H9 (cell line): ENCODE measurements around the gene ESX1. TPM values are rescaled to one million over a fixed set of nuclear protein-coding genes. Genes with fewer than 3 reads are reported as not detected.

ENCODE experiments used
- DNase-seq: peaks from one replicate; pipeline ENCODE4 v3.0.0-alpha.2; 2017
- H2AFZ ChIP-seq: one replicate; pipeline ENCODE4 v1.6.1; 2013; ENCODE audit warnings: mild to moderate bottlenecking, low read length, control low read depth, moderate library complexity
- H2AK5ac ChIP-seq: 2 replicates; pipeline ENCODE4 v1.6.1; 2013; ENCODE audit warnings: low read length, control low read depth, mixed read lengths; ENCODE audit not compliant: insufficient read length
- H2BK120ac ChIP-seq: one replicate; pipeline ENCODE4 v1.6.1; 2013; ENCODE audit warnings: low read depth, mild to moderate bottlenecking, low read length, control low read depth, inconsistent platforms; ENCODE audit not compliant: poor library complexity, severe bottlenecking
- H2BK12ac ChIP-seq: 2 replicates; pipeline ENCODE4 v1.6.1; 2013; ENCODE audit warnings: low read length, control low read depth, mixed read lengths, low read depth; ENCODE audit not compliant: insufficient read length
- H2BK15ac ChIP-seq: 2 replicates; pipeline ENCODE4 v1.6.1; 2013; ENCODE audit warnings: low read depth, low read length, control low read depth
- H2BK20ac ChIP-seq: one replicate; pipeline ENCODE4 v1.6.1; 2013; ENCODE audit warnings: low read depth, mild to moderate bottlenecking, low read length, control low read depth, inconsistent platforms; ENCODE audit not compliant: poor library complexity, severe bottlenecking
- H2BK5ac ChIP-seq: 2 replicates; pipeline ENCODE4 v1.6.1; 2013; ENCODE audit warnings: low read length, control low read depth, mixed read lengths; ENCODE audit not compliant: insufficient read length
- H3K14ac ChIP-seq: 2 replicates; pipeline ENCODE4 v1.6.1; 2013; ENCODE audit warnings: low read length, control low read depth; ENCODE audit not compliant: insufficient read depth
- H3K18ac ChIP-seq: 2 replicates; pipeline ENCODE4 v1.6.1; 2013; ENCODE audit warnings: low read depth, mild to moderate bottlenecking, mixed read lengths, low read length, control low read depth; ENCODE audit not compliant: insufficient read length
- H3K23ac ChIP-seq: 2 replicates; pipeline ENCODE4 v1.6.1; 2013; ENCODE audit warnings: low read length, control low read depth, mixed read lengths, low read depth; ENCODE audit not compliant: insufficient read length
- H3K23me2 ChIP-seq: 2 replicates; pipeline ENCODE4 v1.6.1; 2013; ENCODE audit warnings: low read depth, mild to moderate bottlenecking, mixed read lengths, low read length, control low read depth; ENCODE audit not compliant: insufficient read length, poor library complexity, severe bottlenecking
- H3K27ac ChIP-seq: 2 replicates; pipeline ENCODE4 v1.5.1; 2013; ENCODE audit warnings: low read length, control low read depth, mixed read lengths, low read depth; ENCODE audit not compliant: insufficient read length
- H3K27me3 ChIP-seq: 2 replicates; pipeline ENCODE4 v1.6.1; 2013; ENCODE audit warnings: low read length, control low read depth, inconsistent platforms; ENCODE audit not compliant: insufficient read depth
- H3K4ac ChIP-seq: 2 replicates; pipeline ENCODE4 v1.6.1; 2013; ENCODE audit warnings: low read depth, mild to moderate bottlenecking, control low read depth, inconsistent platforms, low read length, moderate library complexity
- H3K4me1 ChIP-seq: 2 replicates; pipeline ENCODE4 v1.6.1; 2013; ENCODE audit warnings: low read length, control low read depth, inconsistent platforms; ENCODE audit not compliant: insufficient read depth
- H3K4me2 ChIP-seq: 2 replicates; pipeline ENCODE4 v1.6.1; 2013; ENCODE audit warnings: low read length, control low read depth, mixed read lengths; ENCODE audit not compliant: insufficient read length, insufficient read depth
- H3K56ac ChIP-seq: 2 replicates; pipeline ENCODE4 v1.6.1; 2013; ENCODE audit warnings: low read depth, mild to moderate bottlenecking, mixed read lengths, low read length, control low read depth; ENCODE audit not compliant: insufficient read length
- H3K79me1 ChIP-seq: 2 replicates; pipeline ENCODE4 v1.6.1; 2013; ENCODE audit warnings: low read depth, mild to moderate bottlenecking, moderate library complexity, low read length, control low read depth, inconsistent platforms; ENCODE audit not compliant: insufficient read depth, poor library complexity, severe bottlenecking
- H3K79me2 ChIP-seq: 2 replicates; pipeline ENCODE4 v1.6.1; 2013; ENCODE audit warnings: low read length, control low read depth, inconsistent platforms; ENCODE audit not compliant: insufficient read depth
- H3K9ac ChIP-seq: 2 replicates; pipeline ENCODE4 v1.6.1; 2013; ENCODE audit warnings: low read length, control low read depth, mixed read lengths; ENCODE audit not compliant: insufficient read length; ENCODE audit errors: extremely low read depth
- H3K9me3 ChIP-seq: one replicate; pipeline ENCODE4 v1.6.1; 2013; ENCODE audit warnings: low read depth, low read length, inconsistent platforms; ENCODE audit not compliant: control insufficient read depth
- H3T11ph ChIP-seq: one replicate; pipeline ENCODE4 v1.6.1; 2013; ENCODE audit warnings: mild to moderate bottlenecking, low read length, control low read depth, inconsistent platforms
- H4K20me1 ChIP-seq: one replicate; pipeline ENCODE4 v1.6.1; 2013; ENCODE audit not compliant: control insufficient read depth, insufficient read length, insufficient read depth
- H4K5ac ChIP-seq: 2 replicates; pipeline ENCODE4 v1.6.1; 2013; ENCODE audit warnings: low read depth, mild to moderate bottlenecking, mixed read lengths, low read length, control low read depth; ENCODE audit not compliant: insufficient read length
- H4K8ac ChIP-seq: replicated peaks from 2 replicates; pipeline ENCODE4 v1.6.1; 2013; ENCODE audit warnings: low read length, control low read depth, mixed read lengths, low read depth; ENCODE audit not compliant: insufficient read length
- H4K91ac ChIP-seq: 2 replicates; pipeline ENCODE4 v1.6.1; 2013; ENCODE audit warnings: low read depth, mild to moderate bottlenecking, moderate library complexity, mixed read lengths, low read length, control low read depth; ENCODE audit not compliant: insufficient read length
- H3K27ac Mint-ChIP-seq, 3 experiments: 2 replicates in 2 of 3; 3 replicates in 1 of 3; pipeline ENCODE4 v1.8.0; 2020 to 2021; ENCODE audit warnings: mixed read lengths in 3 of 3, mild to moderate bottlenecking in 1 of 3, moderate library complexity in 1 of 3
- H3K27me3 Mint-ChIP-seq: 2 replicates; pipeline ENCODE4 v1.8.0; 2021; ENCODE audit warnings: low read depth, mild to moderate bottlenecking, moderate library complexity, mixed read lengths
- H3K36me3 Mint-ChIP-seq, 3 experiments: 2 replicates in 2 of 3; 3 replicates in 1 of 3; pipeline ENCODE4 v1.8.0; 2020 to 2021; ENCODE audit warnings: low read depth in 3 of 3, mixed read lengths in 3 of 3; ENCODE audit not compliant: insufficient read depth in 1 of 3
- H3K4me1 Mint-ChIP-seq, 2 experiments: 2 replicates each; pipeline ENCODE4 v1.8.0; 2020; ENCODE audit warnings: mixed read lengths in 2 of 2
- H3K4me3 Mint-ChIP-seq, 2 experiments: 2 replicates in 1 of 2; 3 replicates in 1 of 2; pipeline ENCODE4 v1.8.0; 2020 to 2021; ENCODE audit warnings: mild to moderate bottlenecking in 2 of 2, mixed read lengths in 2 of 2, moderate library complexity in 1 of 2
- H3K9me3 Mint-ChIP-seq, 2 experiments: 2 replicates in 1 of 2; 3 replicates in 1 of 2; pipeline ENCODE4 v1.8.0; 2020; ENCODE audit warnings: mild to moderate bottlenecking in 2 of 2, mixed read lengths in 2 of 2, moderate library complexity in 1 of 2
- CTCF ChIP-seq: fragments of 200-600 bp; sonication (generic); conservative IDR thresholded peaks from 3 replicates; pipeline ENCODE4 v1.8.0; 2021; ENCODE audit warnings: antibody characterized with exemption, mild to moderate bottlenecking
- WGBS: extraction: QIAGEN DNeasy Blood & Tissue Kit; methylation state at CpG from one replicate; pipeline ENCODE4 v1.1.7; 2013; ENCODE audit warnings: missing lambda C conversion rate, low lambda C conversion rate, mixed read lengths; ENCODE audit not compliant: insufficient read length; ENCODE audit errors: extremely low coverage; 5-methylcytosine and 5-hydroxymethylcytosine counted together
- total RNA-seq: library from RNA; stranded (reverse); gene quantifications from 2 replicates; pipeline ENCODE4 v1.2.1, GENCODE V29; 2021

ESX1 gene
- total RNA-seq, 1 experiment from 2014 or later: not detected

DNA sequence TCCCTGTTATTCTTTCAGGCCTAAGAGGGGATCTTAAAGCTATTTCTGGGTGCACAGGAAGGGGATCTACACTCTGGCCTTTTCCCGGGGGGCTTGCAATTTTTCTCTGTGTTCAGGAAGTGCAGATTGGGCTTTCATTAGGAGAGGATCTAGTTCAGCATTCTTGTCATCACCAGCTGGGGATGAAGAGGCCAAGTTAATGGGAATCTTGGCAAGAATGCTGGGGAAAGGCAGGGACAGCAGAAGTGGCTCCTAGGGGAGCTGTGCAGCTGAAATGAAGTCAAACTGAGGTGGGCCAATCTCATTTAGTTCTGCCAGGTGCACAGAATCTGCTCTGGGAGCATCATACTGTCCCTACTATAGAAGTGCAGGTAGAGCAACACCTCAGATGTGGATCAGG is 40.9 kb upstream of the ESX1 start:
- Histone ChIP-seq H4K5ac (no peak overlapping the region), H4K20me1 (no peaks in the 10 kb centered on the region), H3K56ac (no peak overlapping the region), H2BK120ac (no peak overlapping the region), H2BK12ac (no peak overlapping the region), H3K9me3 (peaks cover 17% of the 10 kb centered on the region), H3K9ac (no peak overlapping the region), H2AFZ (no peak overlapping the region), H2AK5ac (no peak overlapping the region), H3K4me1 (no peaks in the 10 kb centered on the region), H2BK20ac (no peak overlapping the region), H4K91ac (no peak overlapping the region), H3K4ac (no peak overlapping the region), H3T11ph (no peak overlapping the region), H3K18ac (no peak overlapping the region), H2BK5ac (no peak overlapping the region), H3K79me1 (no peaks in the 10 kb centered on the region), H3K23ac (no peak overlapping the region), H3K4me2 (no peak overlapping the region), H3K27me3 (no peaks in the 10 kb centered on the region), H2BK15ac (no peak overlapping the region), H3K27ac (no peak overlapping the region), H4K8ac (no peak overlapping the region), H3K23me2 (no peaks in the 10 kb centered on the region), H3K14ac (no peak overlapping the region), H3K79me2 (no peaks in the 10 kb centered on the region)
- DNase-seq: no peak
- peaks cover 12 to 21% of the 10 kb centered on the region in 2 experiments for H3K4me1 Mint-ChIP-seq
- no CpG with 5 or more reads among the region's 1 CpG for WGBS
- H3K27ac Mint-ChIP-seq: peak overlapping the region in 1 of 3 experiments; percentile 76; a peak in 1 of 7 replicates
- peaks cover 0 to 4% (median 0%) of the 10 kb centered on the region in 3 experiments; a peak in 3 of 7 replicates for H3K36me3 Mint-ChIP-seq
- H3K4me3 Mint-ChIP-seq: no peak overlapping the region
- no peaks in the 10 kb centered on the region; the same call in none of the 2 replicates for H3K27me3 Mint-ChIP-seq
- H3K9me3 Mint-ChIP-seq: peaks cover 0 to 75% of the 10 kb centered on the region in 2 experiments; a peak in 4 of 5 replicates
- no peak for TF ChIP-seq CTCF
